Thoracic aorta (tissue), 2 donors: ENCODE results near the gene MMP7. TPM values are rescaled to one million over a fixed set of nuclear protein-coding genes. Genes with fewer than 3 reads are reported as not detected.

ENCODE experiments used
- ATAC-seq: fragments of 150-250 bp; one replicate; pipeline ENCODE4 v1.8.0; 2017; ENCODE audit warnings: low read depth; ENCODE audit not compliant: insufficient number of reproducible peaks, low FRiP score
- DNase-seq: peaks from one replicate; pipeline ENCODE4 v3.0.0-alpha.2; 2020; ENCODE audit warnings: low spot score
- H3K27ac ChIP-seq, 2 donors: fragments of 200-600 bp; sonication (generic); 1 replicate in 1 of 2; 2 replicates in 1 of 2; pipeline ENCODE4 v1.5.1; 2016; ENCODE audit warnings: mild to moderate bottlenecking in 2 of 2, moderate library complexity in 2 of 2
- H3K27me3 ChIP-seq: fragments of 200-600 bp; sonication (generic); replicated peaks from 2 replicates; pipeline ENCODE4 v1.6.0; 2016; ENCODE audit warnings: mild to moderate bottlenecking; ENCODE audit not compliant: insufficient read depth
- H3K36me3 ChIP-seq: fragments of 200-600 bp; sonication (generic); one replicate; pipeline ENCODE4 v1.5.1; 2016
- H3K4me1 ChIP-seq, 2 donors: fragments of 200-600 bp; sonication (generic); 1 replicate in 1 of 2; 2 replicates in 1 of 2; pipeline versions ENCODE4 v1.5.1 to v1.6.0; 2016; ENCODE audit warnings: low read depth in 2 of 2, mild to moderate bottlenecking in 1 of 2; ENCODE audit not compliant: control insufficient read depth in 1 of 2
- H3K4me3 ChIP-seq: fragments of 200-600 bp; sonication (generic); 2 replicates; pipeline ENCODE4 v1.5.1; 2016; ENCODE audit warnings: mild to moderate bottlenecking
- H3K9me3 ChIP-seq: fragments of 200-600 bp; sonication (generic); 2 replicates; pipeline ENCODE4 v1.5.1; 2016
- CTCF ChIP-seq: fragments of 200-600 bp; sonication (generic); IDR thresholded peaks from one replicate; pipeline ENCODE4 v1.5.1; 2019; ENCODE audit warnings: antibody characterized with exemption
- total RNA-seq, 2 donors: library from RNA; depleted of rRNA; stranded (reverse); fragments of >200 nt; gene quantifications; one replicate each; pipeline versions ENCODE4 v1.1.0 to v1.2.3, GENCODE V29; 2016

The MMP7 gene
- total RNA-seq, 2 donors from 2014 or later, result not detected

- DNase-seq (no peak), ATAC-seq (no peak)
- no peaks in the 10 kb centered on the region for H3K9me3 ChIP-seq
- TF ChIP-seq CTCF, result no peak
- H3K27ac ChIP-seq, result no peak overlapping the region
- H3K36me3 ChIP-seq, result no peaks in the 10 kb centered on the region
- H3K4me3 ChIP-seq, result no peak overlapping the region
- no peaks in the 10 kb centered on the region for H3K4me1 ChIP-seq
- H3K27me3 ChIP-seq, result no peaks in the 10 kb centered on the region
Measured at GRCh38 chr11:102522312-102523188, 8.0 kb downstream of the MMP7 start.

GRCh38 chr11:102521121-102521520, 9.4 kb downstream of the MMP7 start:
- DNase-seq (no peak), ATAC-seq (no peak)
- no peak for TF ChIP-seq CTCF
- no peak overlapping the region for H3K4me3 ChIP-seq
- H3K27ac ChIP-seq, result no peak overlapping the region
- no peaks in the 10 kb centered on the region for H3K27me3 ChIP-seq
- no peaks in the 10 kb centered on the region for H3K9me3 ChIP-seq
- H3K36me3 ChIP-seq, result no peaks in the 10 kb centered on the region
- no peaks in the 10 kb centered on the region for H3K4me1 ChIP-seq

- Histone ChIP-seq H3K4me3 (no peak overlapping the region), H3K9me3 (no peaks in the 10 kb centered on the region), H3K4me1 (no peaks in the 10 kb centered on the region), H3K36me3 (no peaks in the 10 kb centered on the region), H3K27me3 (no peaks in the 10 kb centered on the region), H3K27ac (no peak overlapping the region)
- TF ChIP-seq CTCF, result no peak
- no peak for ATAC-seq
- DNase-seq, result no peak
Measured at GRCh38 chr11:102520514-102520913, 10.0 kb downstream of the MMP7 start.

- H3K27ac ChIP-seq, result no peak overlapping the region
- no peaks in the 10 kb centered on the region for H3K9me3 ChIP-seq
- TF ChIP-seq CTCF, result no peak
- no peak overlapping the region for H3K4me3 ChIP-seq
- H3K4me1 ChIP-seq, result no peaks in the 10 kb centered on the region
- no peaks in the 10 kb centered on the region for H3K27me3 ChIP-seq
- ATAC-seq (no peak), DNase-seq (no peak)
- H3K36me3 ChIP-seq, result no peaks in the 10 kb centered on the region
Measured at GRCh38 chr11:102518296-102519094, 12.1 kb downstream of the MMP7 start.

- Histone ChIP-seq H3K36me3 (no peaks in the 10 kb centered on the region), H3K9me3 (no peaks in the 10 kb centered on the region), H3K4me3 (no peak overlapping the region), H3K27ac (no peak overlapping the region), H3K4me1 (no peaks in the 10 kb centered on the region), H3K27me3 (no peaks in the 10 kb centered on the region)
- no peak for DNase-seq
- TF ChIP-seq CTCF, result no peak
- no peak for ATAC-seq
Measured at GRCh38 chr11:102517670-102518069, 12.9 kb downstream of the MMP7 start.
